Transverse colon (tissue), 4 donors: Measurements from ENCODE around the gene FCGR3B.
"Not testable (repeated sequence)": the region's sequence is repeated elsewhere in the genome, so short reads cannot be mapped to it uniquely, and the experiment has no call there.

Source experiments
- EP300 ChIP-seq: sonication (generic); formaldehyde crosslinking; IDR thresholded peaks from one replicate; pipeline ENCODE4 v1.6.1; 2017; ENCODE audit warnings: antibody characterized with exemption, low read depth
- POLR2A ChIP-seq: fragments of 450-650 bp; IDR thresholded peaks from one replicate; pipeline ENCODE4 v1.6.1; 2016; ENCODE audit warnings: antibody characterized with exemption, mild to moderate bottlenecking, moderate library complexity
- POLR2AphosphoS5 ChIP-seq, 3 donors: sonication (generic); formaldehyde crosslinking; IDR thresholded peaks; one replicate each; pipeline ENCODE4 v1.6.1; 2016; ENCODE audit warnings: antibody characterized with exemption in 3 of 3
- TF ChIP-seq, protein P1 (sequence below), 5 experiments: fragments of 200-600 bp in 3 of 5; fragments of 450-650 bp in 2 of 5; sonication (generic) in 3 of 5; IDR thresholded peaks; 1 replicate in 2 of 5; 2 replicates in 3 of 5; pipeline ENCODE4 v1.5.1; 2016 to 2017; ENCODE audit warnings: antibody characterized with exemption in 5 of 5, inconsistent platforms in 3 of 5, mild to moderate bottlenecking in 2 of 5, moderate library complexity in 1 of 5

DNA sequence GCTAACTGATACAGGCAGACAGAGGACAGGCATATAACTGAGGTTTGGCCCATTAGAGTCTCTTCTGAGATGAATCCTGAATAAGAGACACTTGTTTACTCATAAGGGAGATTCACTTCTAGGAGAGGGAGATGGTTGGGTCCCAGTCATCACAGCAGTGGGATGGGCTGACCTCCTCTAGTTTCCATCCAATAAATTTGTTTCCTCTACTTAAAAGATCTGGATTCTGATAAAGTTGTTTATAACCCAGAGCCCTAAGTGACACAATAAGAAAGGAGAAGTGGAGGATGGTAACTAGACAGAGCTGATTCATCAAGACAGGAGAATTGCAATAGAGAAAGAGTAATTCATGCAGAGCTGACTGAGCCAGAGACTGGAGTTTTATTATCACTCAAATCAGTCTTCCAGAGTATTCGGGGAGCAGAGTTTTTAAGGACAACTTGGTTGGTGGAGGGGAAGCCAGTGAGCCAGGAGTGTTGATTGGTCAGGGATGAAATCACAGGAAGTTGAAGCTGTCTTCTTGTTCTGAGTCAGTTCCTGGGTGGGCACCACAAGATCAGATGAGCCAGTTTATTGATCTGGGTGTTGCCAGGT lies 5.3 kb upstream of the FCGR3B start:
- not testable (repeated sequence) for TF ChIP-seq POLR2A; POLR2AphosphoS5 (IDR thresholded peaks at IDR 0.05); EP300
- TF ChIP-seq, protein P1, sequence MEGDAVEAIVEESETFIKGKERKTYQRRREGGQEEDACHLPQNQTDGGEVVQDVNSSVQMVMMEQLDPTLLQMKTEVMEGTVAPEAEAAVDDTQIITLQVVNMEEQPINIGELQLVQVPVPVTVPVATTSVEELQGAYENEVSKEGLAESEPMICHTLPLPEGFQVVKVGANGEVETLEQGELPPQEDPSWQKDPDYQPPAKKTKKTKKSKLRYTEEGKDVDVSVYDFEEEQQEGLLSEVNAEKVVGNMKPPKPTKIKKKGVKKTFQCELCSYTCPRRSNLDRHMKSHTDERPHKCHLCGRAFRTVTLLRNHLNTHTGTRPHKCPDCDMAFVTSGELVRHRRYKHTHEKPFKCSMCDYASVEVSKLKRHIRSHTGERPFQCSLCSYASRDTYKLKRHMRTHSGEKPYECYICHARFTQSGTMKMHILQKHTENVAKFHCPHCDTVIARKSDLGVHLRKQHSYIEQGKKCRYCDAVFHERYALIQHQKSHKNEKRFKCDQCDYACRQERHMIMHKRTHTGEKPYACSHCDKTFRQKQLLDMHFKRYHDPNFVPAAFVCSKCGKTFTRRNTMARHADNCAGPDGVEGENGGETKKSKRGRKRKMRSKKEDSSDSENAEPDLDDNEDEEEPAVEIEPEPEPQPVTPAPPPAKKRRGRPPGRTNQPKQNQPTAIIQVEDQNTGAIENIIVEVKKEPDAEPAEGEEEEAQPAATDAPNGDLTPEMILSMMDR (IDR thresholded peaks at IDR 0.05) = not testable (repeated sequence)
